Cerebellar nuclear complex (tissue), 1 donor: Measurements from ENCODE around the gene ZNF682.
"Not testable (repeated sequence)": the region's sequence is repeated elsewhere in the genome, so short reads cannot be mapped to it uniquely, and the experiment has no call there.

Source experiments
- DNase-seq, 2 experiments: peaks; one replicate each; lab custom pipeline; 2025; lab: John Stamatoyannopoulos, UW

The ZNF682 gene

GRCh38 chr19:20039203-20039723 lies at the start of gene ZNF682:
Gene ZNF682 (minus strand): TSS chr19:20039505. CDS start chr19:20039345, 160 bp downstream.
- peak; percentile 52 to 83 for DNase-seq

- DNase-seq = not testable (repeated sequence)
These were observed 43.6 kb upstream of the ZNF682 start for GRCh38 chr19:20082876-20083275.

- DNase-seq = not testable (repeated sequence)
These were observed 43.0 kb upstream of the ZNF682 start for GRCh38 chr19:20082232-20082833.

GRCh38 chr19:20080656-20081055 lies 41.4 kb upstream of the ZNF682 start:
- no peak for DNase-seq

- DNase-seq = no peak
These were observed 40.2 kb upstream of the ZNF682 start for GRCh38 chr19:20079476-20079875.

- no peak for DNase-seq
These were observed 39.3 kb upstream of the ZNF682 start for GRCh38 chr19:20078581-20079031.

- DNase-seq = peak; percentile 82 to 87
These were observed 38.6 kb upstream of the ZNF682 start, which contains the start of gene ZNF90 for GRCh38 chr19:20077791-20078463. Gene ZNF90 (plus strand): TSS chr19:20078000. CDS start chr19:20078133, 133 bp downstream.

- no peak for DNase-seq
These were observed 33.6 kb upstream of the ZNF682 start for GRCh38 chr19:20072936-20073335.

GRCh38 chr19:20070691-20071090 lies 31.4 kb upstream of the ZNF682 start:
- no peak for DNase-seq

- DNase-seq = not testable (repeated sequence)
These were observed 29.3 kb upstream of the ZNF682 start for GRCh38 chr19:20068559-20068958.

GRCh38 chr19:20067943-20068342 lies 28.6 kb upstream of the ZNF682 start:
- DNase-seq = no peak

GRCh38 chr19:20066861-20067260 lies 27.6 kb upstream of the ZNF682 start:
- DNase-seq = no peak

- no peak for DNase-seq
These were observed 21.0 kb upstream of the ZNF682 start for GRCh38 chr19:20060282-20060681.

- not testable (repeated sequence) for DNase-seq
These were observed 19.4 kb upstream of the ZNF682 start for GRCh38 chr19:20058738-20059137.

GRCh38 chr19:20051841-20052768 lies 12.8 kb upstream of the ZNF682 start:
- peak; percentile 98 to 99 for DNase-seq

GRCh38 chr19:20045742-20046141 lies 6.4 kb upstream of the ZNF682 start:
- not testable (repeated sequence) for DNase-seq

- no peak for DNase-seq
These were observed 5.4 kb upstream of the ZNF682 start for GRCh38 chr19:20044663-20045062.

GRCh38 chr19:20038358-20039202 lies 725 bp downstream of the ZNF682 start:
- no peak for DNase-seq

GRCh38 chr19:20035935-20036334 lies 3.4 kb downstream of the ZNF682 start:
- no peak for DNase-seq

GRCh38 chr19:20028611-20029010 lies 10.7 kb downstream of the ZNF682 start:
- no peak for DNase-seq

GRCh38 chr19:20005741-20006140 lies 33.6 kb downstream of the ZNF682 start:
- DNase-seq = no peak
